GM13977 (cell line): Measurements from ENCODE around the gene HGF.

ENCODE experiments used
- DNase-seq: peaks from one replicate; pipeline ENCODE4 v3.0.0; 2012; ENCODE audit warnings: low spot score
- CTCF ChIP-seq: IDR thresholded peaks from 2 replicates; pipeline ENCODE4 v1.5.1; 2012; ENCODE audit warnings: mild to moderate bottlenecking, control low read depth; ENCODE audit not compliant: insufficient read depth; ENCODE audit errors: extremely low read depth, missing control alignments
- in situ Hi-C: fragments of 300-500 bp; cut with MboI; formaldehyde crosslinking; loops from one replicate; pipeline ENCODE4 v1.12.0; 2022; ENCODE audit warnings: low sequenced_read_pairs, low pct_unique_long_range_greater_than_20kb, mixed read lengths, inconsistent platforms; ENCODE audit not compliant: unreplicated experiment

HGF gene

GRCh38 chr7:81761821-81762220 is 8.0 kb downstream of the HGF start:
- no peak for DNase-seq
- in situ Hi-C loops = no loop called here
- no peak for TF ChIP-seq CTCF

- DNase-seq = no peak
- in situ Hi-C loops = no loop called here
- TF ChIP-seq CTCF = no peak
These were observed 8.8 kb downstream of the HGF start for GRCh38 chr7:81761031-81761430.

DNA sequence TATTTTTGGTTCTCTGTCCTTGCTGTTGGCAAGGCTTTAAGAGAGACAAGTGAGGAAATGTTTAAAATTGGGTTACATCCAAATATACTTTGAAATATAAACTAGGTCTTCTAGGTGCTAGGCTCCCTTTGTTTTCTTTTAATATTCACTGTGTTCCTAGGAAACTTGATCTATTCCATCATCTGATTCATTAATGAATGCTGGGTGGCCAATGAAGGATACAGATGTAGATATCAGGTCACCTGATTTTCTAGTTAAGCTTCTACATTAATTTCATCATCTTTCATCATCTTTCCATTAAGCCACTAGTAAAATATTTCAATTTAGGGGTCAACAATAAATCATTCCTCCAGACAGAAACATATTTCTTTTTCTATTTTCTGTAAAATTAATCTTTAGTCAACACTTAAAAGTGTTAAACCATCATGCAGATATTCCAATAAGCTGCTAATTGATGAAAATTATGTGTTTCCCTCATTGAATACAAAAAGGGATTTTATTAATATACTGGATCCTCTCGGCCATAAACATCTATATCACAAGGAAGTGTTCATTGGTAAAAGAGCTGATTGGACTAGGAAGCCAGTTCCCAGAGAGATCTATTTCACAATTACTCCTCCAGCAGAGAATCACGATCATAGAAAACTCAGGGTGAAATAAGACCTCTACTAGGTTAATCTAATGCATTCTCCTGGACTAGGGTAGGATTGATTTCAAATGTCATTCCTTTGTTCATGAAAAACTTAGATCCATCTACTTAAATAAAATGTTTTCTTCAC is 14.7 kb downstream of the HGF start:
- in situ Hi-C loops = no loop called here
- DNase-seq = no peak
- TF ChIP-seq CTCF = no peak

GRCh38 chr7:81753392-81753791 is 16.5 kb downstream of the HGF start:
- TF ChIP-seq CTCF = no peak
- in situ Hi-C loops = no loop called here
- DNase-seq = no peak

DNA sequence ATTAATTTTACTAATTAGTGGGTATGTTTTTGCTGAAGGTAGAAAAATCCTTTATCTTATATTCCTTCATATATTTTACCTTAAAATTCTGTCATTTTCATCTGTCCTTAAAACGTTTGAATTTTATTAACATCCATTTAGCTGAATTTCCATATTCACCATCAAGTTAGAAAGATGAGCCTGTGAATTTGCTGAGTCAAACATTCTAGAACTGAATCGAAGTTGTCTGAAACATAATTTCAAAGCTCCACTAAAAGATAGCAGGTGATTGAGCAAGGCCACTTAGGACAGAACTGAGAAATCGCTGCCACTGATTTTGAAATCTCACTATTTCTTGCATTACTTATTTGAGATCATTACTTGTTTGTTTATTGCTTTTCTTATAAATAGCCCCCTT is 17.5 kb downstream of the HGF start:
- no peak for DNase-seq
- in situ Hi-C loops = no loop called here
- TF ChIP-seq CTCF = no peak

DNA sequence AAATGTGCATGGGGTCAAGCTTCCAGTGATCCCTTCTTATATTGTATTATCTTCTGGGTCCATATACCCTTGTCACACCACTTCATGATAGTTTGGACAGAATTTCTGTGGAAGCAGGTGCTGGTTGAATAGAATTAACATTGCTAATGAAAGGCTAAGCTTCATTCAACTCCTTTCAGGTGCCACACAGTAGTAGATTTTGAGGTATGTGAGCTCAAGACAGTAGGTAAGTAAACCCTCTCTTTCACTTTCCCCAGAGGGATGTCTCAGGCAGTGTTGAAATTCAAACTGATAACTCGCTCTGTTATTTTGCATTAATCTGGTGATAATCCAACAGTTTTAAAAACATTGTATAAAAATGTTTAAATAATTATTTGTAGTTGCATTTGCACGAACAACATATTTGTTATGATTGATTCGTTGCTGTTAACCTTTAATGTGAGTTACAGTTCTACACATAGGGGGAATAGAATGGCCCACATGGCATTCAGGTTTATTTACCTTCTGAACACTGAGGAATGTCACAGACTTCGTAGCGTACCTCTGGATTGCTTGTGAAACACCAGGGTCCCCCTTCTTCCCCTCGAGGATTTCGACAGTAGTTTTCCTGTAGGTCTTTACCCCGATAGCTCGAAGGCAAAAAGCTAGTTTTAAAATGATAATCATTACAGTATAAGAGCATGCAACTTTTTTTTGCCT is 18.1 kb downstream of the HGF start:
- no peak for DNase-seq
- no peak for TF ChIP-seq CTCF
- in situ Hi-C loops = no loop called here
